Smooth muscle cell (in vitro differentiated cells): ENCODE results near the gene COX6B1. TPM values are rescaled to one million over a fixed set of nuclear protein-coding genes. Genes with fewer than 3 reads are reported as not detected.

Experiments used
- polyA plus RNA-seq: library from polyadenylated mRNA; unstranded; fragments of >200 nt; fragmentation: Nextera tagmentation; extraction: Ambion mirVana; gene quantifications from 2 replicates; pipeline ENCODE4 v1.2.1, GENCODE V29; 2016
- total RNA-seq: library from RNA; depleted of rRNA; stranded (reverse); fragments of >200 nt; gene quantifications from 2 replicates; pipeline ENCODE4 v1.2.3, GENCODE V29; 2014

Gene COX6B1
- total and polyA plus RNA-seq, 2 experiments from 2014 or later = 622 to 971 TPM

Other genes with a start within 250 kb of the COX6B1 start
- gene FFAR2, start 200.1 kb upstream of the COX6B1 start, total RNA-seq = not detected in 2 replicates
- not detected in 2 replicates for gene FFAR2, start 200.1 kb upstream of the COX6B1 start, polyA plus RNA-seq
- gene KRTDAP, start 157.9 kb upstream of the COX6B1 start, total RNA-seq = 203 and 298 TPM in 2 replicates
- gene KRTDAP, start 157.9 kb upstream of the COX6B1 start, polyA plus RNA-seq = 41.7 and 68.3 TPM in 2 replicates
- gene DMKN, start 134.7 kb upstream of the COX6B1 start, total RNA-seq = 46.5 and 132 TPM in 2 replicates
- 31.2 and 75.4 TPM in 2 replicates for gene DMKN, start 134.7 kb upstream of the COX6B1 start, polyA plus RNA-seq
- gene SBSN, start 120.0 kb upstream of the COX6B1 start, total RNA-seq = 14.9 and 19.8 TPM in 2 replicates
- 4.9 and 11.7 TPM in 2 replicates for gene SBSN, start 120.0 kb upstream of the COX6B1 start, polyA plus RNA-seq
- not detected in 2 replicates for gene GAPDHS, start 114.9 kb upstream of the COX6B1 start, total RNA-seq
- 0.16 TPM in 1 of 2 replicates, not detected in the other for gene GAPDHS, start 114.9 kb upstream of the COX6B1 start, polyA plus RNA-seq
- gene TMEM147, start 102.7 kb upstream of the COX6B1 start, total RNA-seq = 128 and 168 TPM in 2 replicates
- gene TMEM147, start 102.7 kb upstream of the COX6B1 start, polyA plus RNA-seq = 291 and 293 TPM in 2 replicates
- not detected in 2 replicates for gene ATP4A, start 84.7 kb upstream of the COX6B1 start, total RNA-seq
- not detected in 2 replicates for gene ATP4A, start 84.7 kb upstream of the COX6B1 start, polyA plus RNA-seq
- gene PMIS2, start 62.1 kb upstream of the COX6B1 start, total RNA-seq = not detected in 2 replicates
- not detected in 2 replicates for gene PMIS2, start 62.1 kb upstream of the COX6B1 start, polyA plus RNA-seq
- gene HAUS5, start 35.6 kb upstream of the COX6B1 start, total RNA-seq = 6.3 and 6.4 TPM in 2 replicates
- 14.0 and 15.8 TPM in 2 replicates for gene HAUS5, start 35.6 kb upstream of the COX6B1 start, polyA plus RNA-seq
- gene RBM42, start 19.3 kb upstream of the COX6B1 start, total RNA-seq = 37.2 and 42.4 TPM in 2 replicates
- 143 and 155 TPM in 2 replicates for gene RBM42, start 19.3 kb upstream of the COX6B1 start, polyA plus RNA-seq
- gene ETV2, start 6.6 kb upstream of the COX6B1 start, total RNA-seq = not detected in 2 replicates
- gene ETV2, start 6.6 kb upstream of the COX6B1 start, polyA plus RNA-seq = 2.9 and 3.8 TPM in 2 replicates
- 4.2 TPM in 1 of 2 replicates, not detected in the other for gene UPK1A, start 18.2 kb downstream of the COX6B1 start, total RNA-seq
- gene UPK1A, start 18.2 kb downstream of the COX6B1 start, polyA plus RNA-seq = 1.0 TPM in 1 of 2 replicates, not detected in the other
- not detected in 2 replicates for gene ZBTB32, start 56.2 kb downstream of the COX6B1 start, total RNA-seq
- gene ZBTB32, start 56.2 kb downstream of the COX6B1 start, polyA plus RNA-seq = 1.0 and 1.3 TPM in 2 replicates
- gene KMT2B, start 69.7 kb downstream of the COX6B1 start, total RNA-seq = 10.5 and 31.1 TPM in 2 replicates
- gene KMT2B, start 69.7 kb downstream of the COX6B1 start, polyA plus RNA-seq = 8.8 and 11.2 TPM in 2 replicates
- 1.2 and 1.7 TPM in 2 replicates for gene IGFLR1, start 94.1 kb downstream of the COX6B1 start, total RNA-seq
- 1.4 and 6.3 TPM in 2 replicates for gene IGFLR1, start 94.1 kb downstream of the COX6B1 start, polyA plus RNA-seq
- gene U2AF1L4, start 97.1 kb downstream of the COX6B1 start, total RNA-seq = 14.6 and 17.0 TPM in 2 replicates
- gene U2AF1L4, start 97.1 kb downstream of the COX6B1 start, polyA plus RNA-seq = 29.3 and 31.5 TPM in 2 replicates
- gene PSENEN, start 97.3 kb downstream of the COX6B1 start, total RNA-seq = 53.3 and 65.4 TPM in 2 replicates
- gene PSENEN, start 97.3 kb downstream of the COX6B1 start, polyA plus RNA-seq = 137 and 167 TPM in 2 replicates
- gene LIN37, start 100.3 kb downstream of the COX6B1 start, total RNA-seq = 17.8 and 20.3 TPM in 2 replicates
- gene LIN37, start 100.3 kb downstream of the COX6B1 start, polyA plus RNA-seq = 16.4 and 24.2 TPM in 2 replicates
- 19.1 and 20.6 TPM in 2 replicates for gene HSPB6, start 108.7 kb downstream of the COX6B1 start, total RNA-seq
- gene HSPB6, start 108.7 kb downstream of the COX6B1 start, polyA plus RNA-seq = 173 and 254 TPM in 2 replicates
- gene PROSER3, start 109.9 kb downstream of the COX6B1 start, total RNA-seq = 6.1 and 13.7 TPM in 2 replicates
- 24.8 and 32.3 TPM in 2 replicates for gene PROSER3, start 109.9 kb downstream of the COX6B1 start, polyA plus RNA-seq
- gene ARHGAP33, start 127.2 kb downstream of the COX6B1 start, total RNA-seq = 5.3 and 8.2 TPM in 2 replicates
- gene ARHGAP33, start 127.2 kb downstream of the COX6B1 start, polyA plus RNA-seq = 5.7 and 14.0 TPM in 2 replicates
- not detected in 2 replicates for gene PRODH2, start 164.5 kb downstream of the COX6B1 start, total RNA-seq
- not detected in 2 replicates for gene PRODH2, start 164.5 kb downstream of the COX6B1 start, polyA plus RNA-seq
- gene NPHS1, start 204.2 kb downstream of the COX6B1 start, total RNA-seq = 0.31 TPM in 1 of 2 replicates, not detected in the other
- 0.46 TPM in 1 of 2 replicates, not detected in the other for gene NPHS1, start 204.2 kb downstream of the COX6B1 start, polyA plus RNA-seq
- gene KIRREL2, start 208.6 kb downstream of the COX6B1 start, total RNA-seq = 0.18 and 2.1 TPM in 2 replicates
- gene KIRREL2, start 208.6 kb downstream of the COX6B1 start, polyA plus RNA-seq = 0.56 and 0.64 TPM in 2 replicates
- gene APLP1, start 220.3 kb downstream of the COX6B1 start, total RNA-seq = 40.1 and 81.8 TPM in 2 replicates
- gene APLP1, start 220.3 kb downstream of the COX6B1 start, polyA plus RNA-seq = 98.3 and 114 TPM in 2 replicates